Trophoblast cell (in vitro differentiated cells and primary cell): ENCODE measurements around the gene USP13.

Source experiments
- DNase-seq, 2 donors: peaks; one replicate each; pipeline ENCODE4 v3.0.0-alpha.2; 2016
- H2AFZ ChIP-seq: 2 replicates; pipeline ENCODE4 v1.6.1; 2013; ENCODE audit warnings: low read length, moderate library complexity, mild to moderate bottlenecking; ENCODE audit not compliant: insufficient read depth, poor library complexity
- H2AK5ac ChIP-seq: 2 replicates; pipeline ENCODE4 v1.6.1; 2013; ENCODE audit warnings: mild to moderate bottlenecking, low read length
- H2BK120ac ChIP-seq: 2 replicates; pipeline ENCODE4 v1.6.1; 2013; ENCODE audit warnings: low read length, mild to moderate bottlenecking, moderate library complexity; ENCODE audit not compliant: insufficient read depth, poor library complexity
- H2BK12ac ChIP-seq: 2 replicates; pipeline ENCODE4 v1.6.1; 2013; ENCODE audit warnings: mild to moderate bottlenecking, low read length, moderate library complexity
- H2BK5ac ChIP-seq: 2 replicates; pipeline ENCODE4 v1.6.1; 2013; ENCODE audit warnings: low read length, low read depth, moderate library complexity, mild to moderate bottlenecking; ENCODE audit not compliant: poor library complexity
- H3K14ac ChIP-seq: 2 replicates; pipeline ENCODE4 v1.6.1; 2013; ENCODE audit warnings: mild to moderate bottlenecking, low read length
- H3K18ac ChIP-seq: 2 replicates; pipeline ENCODE4 v1.6.1; 2013; ENCODE audit warnings: mild to moderate bottlenecking, low read length
- H3K23ac ChIP-seq: 2 replicates; pipeline ENCODE4 v1.6.1; 2013; ENCODE audit warnings: low read length
- H3K27ac ChIP-seq: 2 replicates; pipeline ENCODE4 v1.5.1; 2013; ENCODE audit warnings: low read depth, mild to moderate bottlenecking, inconsistent platforms, low read length, moderate library complexity
- H3K27me3 ChIP-seq: 2 replicates; pipeline ENCODE4 v1.6.1; 2013; ENCODE audit warnings: inconsistent platforms, mild to moderate bottlenecking, low read length, moderate library complexity; ENCODE audit not compliant: insufficient read depth
- H3K36me3 ChIP-seq, 2 experiments: 1 replicate in 1 of 2; 2 replicates in 1 of 2; pipeline ENCODE4 v1.6.1; 2013; ENCODE audit warnings: low read length in 2 of 2, mild to moderate bottlenecking in 2 of 2, moderate library complexity in 1 of 2; ENCODE audit not compliant: insufficient read depth in 2 of 2, control insufficient read depth in 1 of 2
- H3K4ac ChIP-seq: 2 replicates; pipeline ENCODE4 v1.6.1; 2013; ENCODE audit warnings: low read depth, mild to moderate bottlenecking, low read length, moderate library complexity
- H3K4me1 ChIP-seq, 2 experiments: 1 replicate in 1 of 2; 2 replicates in 1 of 2; pipeline ENCODE4 v1.6.1; 2013; ENCODE audit warnings: low read length in 2 of 2, mild to moderate bottlenecking in 2 of 2, moderate library complexity in 1 of 2; ENCODE audit not compliant: insufficient read depth in 2 of 2, control insufficient read depth in 1 of 2
- H3K4me2 ChIP-seq: 2 replicates; pipeline ENCODE4 v1.6.1; 2013; ENCODE audit warnings: inconsistent platforms, mild to moderate bottlenecking, low read length, moderate library complexity
- H3K4me3 ChIP-seq: 2 replicates; pipeline ENCODE4 v1.5.1; 2013; ENCODE audit warnings: mild to moderate bottlenecking, low read depth, low read length, inconsistent platforms
- H3K79me1 ChIP-seq: one replicate; pipeline ENCODE4 v1.6.1; 2013; ENCODE audit warnings: low read length
- H3K79me2 ChIP-seq: 2 replicates; pipeline ENCODE4 v1.6.1; 2013; ENCODE audit warnings: low read length, mild to moderate bottlenecking; ENCODE audit not compliant: control insufficient read depth, insufficient read depth, poor library complexity
- H3K9ac ChIP-seq: 2 replicates; pipeline ENCODE4 v1.6.1; 2013; ENCODE audit warnings: mild to moderate bottlenecking, low read length
- H3K9me3 ChIP-seq: 2 replicates; pipeline ENCODE4 v1.6.1; 2013; ENCODE audit warnings: low read depth, mild to moderate bottlenecking, control low read depth, inconsistent platforms, low read length; ENCODE audit not compliant: insufficient read depth
- H4K12ac ChIP-seq: 2 replicates; pipeline ENCODE4 v1.6.1; 2013; ENCODE audit warnings: low read depth, mild to moderate bottlenecking, low read length, moderate library complexity
- H4K8ac ChIP-seq: 2 replicates; pipeline ENCODE4 v1.6.1; 2013; ENCODE audit warnings: low read depth, mild to moderate bottlenecking, low read length, moderate library complexity
- H4K91ac ChIP-seq: one replicate; pipeline ENCODE4 v1.6.1; 2013; ENCODE audit warnings: low read depth, mild to moderate bottlenecking, low read length, moderate library complexity
- WGBS: extraction: QIAGEN DNeasy Blood & Tissue Kit; methylation state at CpG from one replicate; pipeline ENCODE4 v1.1.7; 2013; ENCODE audit warnings: missing lambda C conversion rate; ENCODE audit not compliant: insufficient read length, insufficient coverage; ENCODE audit errors: extremely low coverage; 5-methylcytosine and 5-hydroxymethylcytosine counted together

USP13 gene

GRCh38 chr3:179765396-179765795, 112.6 kb downstream of the USP13 start:
- WGBS = no CpG with 5 or more reads among the region's 2 CpGs
- no peak overlapping the region for H3K4me3 ChIP-seq
- DNase-seq = no peak

GRCh38 chr3:179766416-179767133, 113.7 kb downstream of the USP13 start:
- Histone ChIP-seq H3K4me1 (no peaks in the 10 kb centered on the region), H3K14ac (no peak overlapping the region), H3K9ac (no peak overlapping the region), H3K36me3 (peaks cover 0 to 2% of the 10 kb centered on the region in 2 experiments), H3K9me3 (no peaks in the 10 kb centered on the region), H2BK5ac (no peak overlapping the region), H2AFZ (no peak overlapping the region), H3K27me3 (no peaks in the 10 kb centered on the region), H3K4ac (no peak overlapping the region), H2BK12ac (no peak overlapping the region), H3K18ac (no peak overlapping the region), H3K79me2 (no peaks in the 10 kb centered on the region), H3K23ac (no peak overlapping the region), H3K27ac (no peak overlapping the region), H3K4me3 (no peak overlapping the region), H4K91ac (no peak overlapping the region), H2AK5ac (no peak overlapping the region), H3K79me1 (no peaks in the 10 kb centered on the region), H4K8ac (no peak overlapping the region), H2BK120ac (no peak overlapping the region), H3K4me2 (no peak overlapping the region), H4K12ac (no peak overlapping the region)
- no CpG with 5 or more reads among the region's 4 CpGs for WGBS
- DNase-seq = no peak

More at GRCh38 chr3:179765396-179765795, 112.6 kb downstream of the USP13 start:
- Histone ChIP-seq H2BK120ac (no peak overlapping the region), H3K4me2 (no peak overlapping the region), H4K8ac (no peak overlapping the region), H3K9me3 (no peaks in the 10 kb centered on the region), H3K4ac (no peak overlapping the region), H2BK5ac (no peak overlapping the region), H3K36me3 (peaks cover 0 to 2% of the 10 kb centered on the region in 2 experiments), H3K23ac (no peak overlapping the region), H2BK12ac (no peak overlapping the region), H3K27ac (no peak overlapping the region), H4K91ac (no peak overlapping the region), H3K4me1 (no peaks in the 10 kb centered on the region), H3K9ac (no peak overlapping the region), H2AFZ (no peak overlapping the region), H3K18ac (no peak overlapping the region), H3K27me3 (no peaks in the 10 kb centered on the region), H4K12ac (no peak overlapping the region), H3K79me1 (no peaks in the 10 kb centered on the region), H3K14ac (no peak overlapping the region), H2AK5ac (no peak overlapping the region), H3K79me2 (no peaks in the 10 kb centered on the region)

- Histone ChIP-seq H3K79me2 (no peaks in the 10 kb centered on the region), H3K14ac (no peak overlapping the region), H2BK12ac (no peak overlapping the region), H3K27ac (no peak overlapping the region), H3K4ac (no peak overlapping the region), H4K8ac (no peak overlapping the region), H3K9me3 (no peaks in the 10 kb centered on the region), H3K4me2 (no peak overlapping the region), H3K23ac (no peak overlapping the region), H4K91ac (no peak overlapping the region), H4K12ac (no peak overlapping the region), H3K27me3 (no peaks in the 10 kb centered on the region), H3K9ac (no peak overlapping the region), H2BK120ac (no peak overlapping the region), H2AFZ (no peak overlapping the region), H2AK5ac (no peak overlapping the region), H2BK5ac (no peak overlapping the region), H3K18ac (no peak overlapping the region), H3K36me3 (peaks cover 0 to 2% of the 10 kb centered on the region in 2 experiments), H3K79me1 (no peaks in the 10 kb centered on the region), H3K4me3 (no peak overlapping the region), H3K4me1 (no peaks in the 10 kb centered on the region)
- DNase-seq = peak; percentile 23 to 62
- no CpG with 5 or more reads among the region's 3 CpGs for WGBS
These were observed 115.2 kb downstream of the USP13 start for GRCh38 chr3:179768080-179768479.

- Histone ChIP-seq H2BK120ac (no peak overlapping the region), H3K4me2 (no peak overlapping the region), H3K18ac (no peak overlapping the region), H3K4ac (no peak overlapping the region), H2BK12ac (no peak overlapping the region), H3K27ac (no peak overlapping the region), H2AK5ac (no peak overlapping the region), H2BK5ac (no peak overlapping the region), H4K12ac (no peak overlapping the region), H4K91ac (no peak overlapping the region), H3K4me1 (no peaks in the 10 kb centered on the region), H3K27me3 (no peaks in the 10 kb centered on the region), H4K8ac (no peak overlapping the region), H3K9ac (no peak overlapping the region), H3K4me3 (no peak overlapping the region), H3K9me3 (no peaks in the 10 kb centered on the region), H3K79me2 (no peaks in the 10 kb centered on the region), H3K36me3 (peaks cover 0 to 2% of the 10 kb centered on the region in 2 experiments), H2AFZ (no peak overlapping the region), H3K79me1 (no peaks in the 10 kb centered on the region), H3K23ac (no peak overlapping the region), H3K14ac (no peak overlapping the region)
- no CpG with 5 or more reads among the region's 9 CpGs for WGBS
- no peak for DNase-seq
These were observed 116.8 kb downstream of the USP13 start for GRCh38 chr3:179769411-179770247.
